Left lung (tissue), 10 donors: ENCODE results near the gene SIMC1. TPM values are rescaled to one million over a fixed set of nuclear protein-coding genes. Genes with fewer than 3 reads are reported as not detected.
"Not testable (repeated sequence)": the region's sequence is repeated elsewhere in the genome, so short reads cannot be mapped to it uniquely, and the experiment has no call there.

ENCODE experiments used
- ATAC-seq: fragments of 200-7000 bp; cut with Tn5 transposase; one replicate; pipeline ENCODE4 v1.9.1; 2020; ENCODE audit warnings: moderate library complexity
- DNase-seq, 4 donors: peaks; one replicate each; pipeline ENCODE4 v3.0.0-alpha.2; 2013 to 2020
- H3K27ac ChIP-seq, 2 donors: fragments of 200-600 bp; sonication (generic) in 1 of 2; one replicate each; pipeline versions ENCODE4 v1.5.0 to v1.8.0; 2020 to 2021
- H3K27me3 ChIP-seq, 2 donors: fragments of 200-600 bp; sonication (generic) in 1 of 2; one replicate each; pipeline versions ENCODE4 v1.5.0 to v1.8.0; 2020 to 2021
- H3K36me3 ChIP-seq, 2 donors: fragments of 200-600 bp; sonication (generic) in 1 of 2; one replicate each; pipeline versions ENCODE4 v1.5.0 to v1.8.0; 2020 to 2021
- H3K4me1 ChIP-seq, 2 donors: fragments of 200-600 bp; one replicate each; pipeline ENCODE4 v1.8.0; 2021
- H3K4me3 ChIP-seq, 2 donors: fragments of 200-600 bp; sonication (generic) in 1 of 2; one replicate each; pipeline versions ENCODE4 v1.5.0 to v1.8.0; 2020 to 2021; ENCODE audit warnings: mild to moderate bottlenecking in 1 of 2
- H3K9me3 ChIP-seq, 2 donors: fragments of 200-600 bp; sonication (generic) in 1 of 2; one replicate each; pipeline versions ENCODE4 v1.5.0 to v1.8.0; 2020 to 2021
- intact Hi-C, 2 donors: fragments of 100-400 bp; cut with DNase I; formaldehyde crosslinking; loops; one replicate each; pipeline versions ENCODE4 v1.11.2 to v1.14.2; 2022
- polyA plus RNA-seq, 6 donors: library from polyadenylated mRNA; unstranded; fragments of 120-200 nt; gene quantifications; one replicate each; pipeline ENCODE4 v1.2.1, GENCODE V29; 2013; ENCODE audit not compliant: insufficient read length in 6 of 6
- total RNA-seq, 2 donors: library from RNA; stranded (reverse); fragmentation: NEBNext Ultra II Directional; extraction: Animal tissue kit (Norgen Biotek cat#: 25700); gene quantifications; one replicate each; pipeline ENCODE4 v1.2.1, GENCODE V29; 2021
- TF ChIP-seq, protein P1 (sequence below), 2 donors: fragments of 200-600 bp; sonication (generic) in 1 of 2; IDR thresholded peaks; one replicate each; pipeline versions ENCODE4 v1.5.0 to v1.8.0; 2021; ENCODE audit warnings: antibody characterized with exemption in 2 of 2
- donor health status: DM: no; HTN: yes; CAD: no.
- donor health status: DM: no; HTN: no; CAD: no.

SIMC1 gene
- total and polyA plus RNA-seq, 8 donors: 13.4 to 31.3 (median 26.0) TPM

DNA sequence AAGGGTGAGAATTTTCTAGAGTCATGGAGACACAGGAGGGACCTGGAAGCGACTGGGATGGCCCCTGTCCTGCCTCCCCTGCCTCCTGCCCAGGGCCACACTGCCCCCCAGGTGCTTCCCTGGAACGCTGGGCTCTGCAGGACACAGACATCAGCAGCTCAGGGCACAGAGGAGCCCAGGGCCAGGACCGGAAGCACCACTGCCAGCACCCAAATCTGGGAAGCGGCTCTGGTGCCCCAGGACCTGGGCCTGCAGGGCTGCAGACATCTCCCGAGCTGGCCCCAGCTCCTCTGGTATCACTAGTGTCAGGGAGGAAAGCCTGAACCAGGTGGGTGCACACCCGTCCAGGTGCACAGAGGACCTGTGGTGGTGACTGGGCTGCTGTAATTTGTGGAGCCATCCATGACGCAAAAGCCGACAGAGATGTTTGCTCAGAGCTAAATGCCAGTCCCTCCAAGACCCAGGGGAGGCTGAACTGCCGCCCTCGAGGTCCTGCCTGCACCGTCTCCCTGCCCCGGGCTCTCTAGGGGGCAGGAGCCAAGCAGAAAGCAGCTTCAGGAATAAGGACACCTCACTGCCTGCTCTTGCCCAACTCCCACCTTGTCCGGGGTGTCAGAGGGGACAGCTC lies 46.0 kb upstream of the SIMC1 start:
- H3K4me3 ChIP-seq: no peak overlapping the region
- intact Hi-C loops: no loop called here
- peaks cover 3 to 43% of the 10 kb centered on the region in 2 donors for H3K27me3 ChIP-seq
- no peak overlapping the region for H3K27ac ChIP-seq
- no peaks in the 10 kb centered on the region for H3K9me3 ChIP-seq
- TF ChIP-seq, protein P1, sequence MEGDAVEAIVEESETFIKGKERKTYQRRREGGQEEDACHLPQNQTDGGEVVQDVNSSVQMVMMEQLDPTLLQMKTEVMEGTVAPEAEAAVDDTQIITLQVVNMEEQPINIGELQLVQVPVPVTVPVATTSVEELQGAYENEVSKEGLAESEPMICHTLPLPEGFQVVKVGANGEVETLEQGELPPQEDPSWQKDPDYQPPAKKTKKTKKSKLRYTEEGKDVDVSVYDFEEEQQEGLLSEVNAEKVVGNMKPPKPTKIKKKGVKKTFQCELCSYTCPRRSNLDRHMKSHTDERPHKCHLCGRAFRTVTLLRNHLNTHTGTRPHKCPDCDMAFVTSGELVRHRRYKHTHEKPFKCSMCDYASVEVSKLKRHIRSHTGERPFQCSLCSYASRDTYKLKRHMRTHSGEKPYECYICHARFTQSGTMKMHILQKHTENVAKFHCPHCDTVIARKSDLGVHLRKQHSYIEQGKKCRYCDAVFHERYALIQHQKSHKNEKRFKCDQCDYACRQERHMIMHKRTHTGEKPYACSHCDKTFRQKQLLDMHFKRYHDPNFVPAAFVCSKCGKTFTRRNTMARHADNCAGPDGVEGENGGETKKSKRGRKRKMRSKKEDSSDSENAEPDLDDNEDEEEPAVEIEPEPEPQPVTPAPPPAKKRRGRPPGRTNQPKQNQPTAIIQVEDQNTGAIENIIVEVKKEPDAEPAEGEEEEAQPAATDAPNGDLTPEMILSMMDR (IDR thresholded peaks at IDR 0.05): no peak
- H3K36me3 ChIP-seq: no peaks in the 10 kb centered on the region
- H3K4me1 ChIP-seq: no peaks in the 10 kb centered on the region
- DNase-seq: no peak
- ATAC-seq: no peak

DNA sequence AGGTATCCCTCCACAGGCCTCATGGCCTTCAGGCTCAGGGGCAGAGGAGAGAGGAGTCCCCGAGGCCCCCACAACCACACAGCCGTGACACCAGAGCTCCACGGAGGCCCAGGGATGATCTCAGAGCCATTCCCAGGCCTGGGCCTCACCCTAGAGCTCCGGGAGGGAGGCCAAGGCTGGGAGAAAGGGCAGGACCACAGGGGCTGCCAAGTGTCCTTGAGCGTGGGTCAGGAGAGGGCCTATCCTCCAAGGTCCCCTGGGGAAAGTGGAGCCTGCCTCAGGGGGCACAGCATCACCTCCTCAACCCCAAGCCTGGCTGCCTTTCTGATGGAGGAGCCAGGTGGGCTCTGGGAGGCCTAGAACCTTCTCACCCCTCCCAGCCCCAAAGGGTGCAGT lies 45.5 kb upstream of the SIMC1 start:
- peaks cover 3 to 47% of the 10 kb centered on the region in 2 donors for H3K27me3 ChIP-seq
- H3K4me1 ChIP-seq, H3K27ac ChIP-seq, H3K36me3 ChIP-seq, intact Hi-C loops, H3K4me3 ChIP-seq, DNase-seq, ATAC-seq, H3K9me3 ChIP-seq: not testable (repeated sequence)

DNA sequence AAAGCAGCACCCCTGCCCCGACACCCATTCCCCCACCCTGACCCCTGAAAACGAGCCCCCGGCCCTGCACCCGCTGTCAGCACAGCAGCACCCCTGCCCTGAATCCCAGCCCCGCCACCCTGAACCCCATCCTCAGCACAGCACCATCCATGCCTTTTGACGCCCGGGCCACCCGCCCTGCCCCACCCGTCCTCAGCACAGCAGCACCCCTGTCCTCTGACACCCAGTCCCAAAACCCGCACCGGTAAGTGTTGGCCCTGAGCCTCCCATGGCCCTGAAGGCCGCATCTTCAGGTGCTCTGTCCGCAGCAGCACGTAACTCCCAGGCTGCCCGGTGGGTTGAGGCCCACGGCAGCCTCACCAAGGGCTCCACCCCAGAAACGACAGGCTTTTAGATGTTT lies 44.6 kb upstream of the SIMC1 start:
- ATAC-seq: not testable (repeated sequence)

GRCh38 chr5:176194238-176195083 lies 43.8 kb upstream of the SIMC1 start:
- Histone ChIP-seq H3K27me3 (peaks cover 8 to 64% of the 10 kb centered on the region in 2 donors), H3K4me3 (peak overlapping the region in 1 of 2 donors; percentile 17)
- H3K27ac ChIP-seq, intact Hi-C loops, H3K4me1 ChIP-seq, DNase-seq, ATAC-seq, H3K9me3 ChIP-seq, H3K36me3 ChIP-seq: not testable (repeated sequence)

More for the DNA sequence above, 44.6 kb upstream of the SIMC1 start:
- intact Hi-C loops, H3K4me3 ChIP-seq, H3K27ac ChIP-seq, H3K36me3 ChIP-seq, H3K4me1 ChIP-seq, DNase-seq, H3K9me3 ChIP-seq: not testable (repeated sequence)
- peaks cover 4 to 56% of the 10 kb centered on the region in 2 donors for H3K27me3 ChIP-seq

- H3K9me3 ChIP-seq, ATAC-seq, H3K4me1 ChIP-seq, H3K36me3 ChIP-seq, H3K27ac ChIP-seq, DNase-seq, H3K4me3 ChIP-seq, intact Hi-C loops: not testable (repeated sequence)
- H3K27me3 ChIP-seq: peaks cover 8 to 70% of the 10 kb centered on the region in 2 donors
Observed at GRCh38 chr5:176195084-176195413, 43.2 kb upstream of the SIMC1 start.

GRCh38 chr5:176195487-176196207 lies 42.6 kb upstream of the SIMC1 start:
- H3K9me3 ChIP-seq, ATAC-seq, intact Hi-C loops, H3K36me3 ChIP-seq, H3K4me3 ChIP-seq, H3K27ac ChIP-seq, H3K4me1 ChIP-seq, DNase-seq: not testable (repeated sequence)
- H3K27me3 ChIP-seq: peaks cover 8 to 74% of the 10 kb centered on the region in 2 donors

- ATAC-seq, H3K27ac ChIP-seq, intact Hi-C loops, H3K4me3 ChIP-seq, H3K4me1 ChIP-seq, H3K9me3 ChIP-seq, DNase-seq, H3K36me3 ChIP-seq: not testable (repeated sequence)
- peaks cover 8 to 69% of the 10 kb centered on the region in 2 donors for H3K27me3 ChIP-seq
Observed at GRCh38 chr5:176196781-176197180, 41.4 kb upstream of the SIMC1 start.

DNA sequence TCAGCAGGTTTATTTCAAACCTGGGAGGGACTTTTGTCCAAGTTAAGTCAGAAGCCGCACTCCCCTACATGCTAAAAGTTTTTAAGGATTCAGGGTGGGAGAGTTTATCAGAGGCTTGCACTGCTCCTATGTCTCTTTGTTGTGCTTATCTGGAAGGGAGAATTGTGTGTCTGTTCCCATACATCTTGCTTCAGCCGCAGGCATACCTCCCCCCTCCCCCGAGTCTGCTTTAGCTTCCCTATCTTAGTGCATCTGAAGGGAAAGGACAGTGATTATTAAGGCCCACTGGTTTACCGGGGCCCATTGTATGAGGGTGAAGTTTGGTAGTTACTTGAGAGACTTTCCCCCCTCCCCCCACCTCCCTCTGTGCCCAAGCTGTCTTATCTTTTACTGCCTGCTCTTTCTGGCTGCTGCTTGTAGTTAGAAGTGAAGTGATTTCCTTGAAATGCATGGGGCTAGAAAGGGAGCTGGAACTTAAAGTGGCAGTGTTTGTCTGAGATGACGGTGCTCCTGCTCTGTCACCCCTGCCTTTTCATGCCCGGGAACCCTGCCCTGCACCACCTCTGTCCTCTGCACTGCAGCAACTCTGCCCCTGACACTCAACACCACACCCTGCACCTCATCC lies 40.9 kb upstream of the SIMC1 start:
- H3K36me3 ChIP-seq, H3K4me1 ChIP-seq, DNase-seq, H3K27ac ChIP-seq, H3K4me3 ChIP-seq, H3K9me3 ChIP-seq, intact Hi-C loops, ATAC-seq: not testable (repeated sequence)
- H3K27me3 ChIP-seq: peaks cover 8 to 64% of the 10 kb centered on the region in 2 donors

DNA sequence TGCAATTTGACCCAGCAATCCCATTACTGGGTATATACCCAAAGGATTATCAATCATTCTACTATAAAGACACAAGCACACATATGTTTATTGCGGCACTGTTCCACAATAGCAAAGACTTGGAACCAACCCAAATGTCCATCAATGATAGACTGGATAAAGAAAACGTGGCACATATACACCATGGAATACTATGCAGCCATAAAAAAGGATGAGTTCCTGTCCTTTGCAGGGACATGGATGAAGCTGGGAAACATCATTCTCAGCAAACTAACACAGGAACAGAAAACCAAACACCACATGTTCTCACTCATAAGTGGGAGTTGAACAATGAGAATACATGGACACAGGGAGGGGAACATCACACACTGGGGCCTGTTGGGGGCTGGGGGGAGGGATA lies 39.9 kb upstream of the SIMC1 start:
- DNase-seq, H3K4me3 ChIP-seq, H3K9me3 ChIP-seq, H3K27ac ChIP-seq, ATAC-seq, H3K36me3 ChIP-seq, H3K4me1 ChIP-seq, intact Hi-C loops: not testable (repeated sequence)
- peaks cover 8 to 57% of the 10 kb centered on the region in 2 donors for H3K27me3 ChIP-seq

GRCh38 chr5:176198991-176199733 lies 39.1 kb upstream of the SIMC1 start:
- H3K27ac ChIP-seq, H3K9me3 ChIP-seq, H3K4me1 ChIP-seq, DNase-seq, intact Hi-C loops, H3K36me3 ChIP-seq: not testable (repeated sequence)
- peak; percentile 96 for ATAC-seq
- H3K4me3 ChIP-seq: peak overlapping the region in 1 of 2 donors; percentile 30
- peaks cover 7 to 52% of the 10 kb centered on the region in 2 donors for H3K27me3 ChIP-seq

- intact Hi-C loops, H3K36me3 ChIP-seq, H3K4me3 ChIP-seq, DNase-seq, ATAC-seq, H3K9me3 ChIP-seq, H3K27ac ChIP-seq, H3K4me1 ChIP-seq: not testable (repeated sequence)
- H3K27me3 ChIP-seq: peaks cover 5 to 47% of the 10 kb centered on the region in 2 donors
Observed at GRCh38 chr5:176199803-176200399, 38.3 kb upstream of the SIMC1 start.
